GM18499 (cell line): ENCODE data around the gene ZNF331.
"Not testable (repeated sequence)": the region's sequence is repeated elsewhere in the genome, so short reads cannot be mapped to it uniquely, and the experiment has no call there.

Experiments
- ATAC-seq: cut with Tn5 transposase; IDR thresholded peaks from one replicate; pipeline ENCODE4 v1.9.1; 2021; ENCODE audit warnings: moderate number of reproducible peaks; ENCODE audit not compliant: insufficient read depth, unreplicated experiment

ZNF331 gene

DNA sequence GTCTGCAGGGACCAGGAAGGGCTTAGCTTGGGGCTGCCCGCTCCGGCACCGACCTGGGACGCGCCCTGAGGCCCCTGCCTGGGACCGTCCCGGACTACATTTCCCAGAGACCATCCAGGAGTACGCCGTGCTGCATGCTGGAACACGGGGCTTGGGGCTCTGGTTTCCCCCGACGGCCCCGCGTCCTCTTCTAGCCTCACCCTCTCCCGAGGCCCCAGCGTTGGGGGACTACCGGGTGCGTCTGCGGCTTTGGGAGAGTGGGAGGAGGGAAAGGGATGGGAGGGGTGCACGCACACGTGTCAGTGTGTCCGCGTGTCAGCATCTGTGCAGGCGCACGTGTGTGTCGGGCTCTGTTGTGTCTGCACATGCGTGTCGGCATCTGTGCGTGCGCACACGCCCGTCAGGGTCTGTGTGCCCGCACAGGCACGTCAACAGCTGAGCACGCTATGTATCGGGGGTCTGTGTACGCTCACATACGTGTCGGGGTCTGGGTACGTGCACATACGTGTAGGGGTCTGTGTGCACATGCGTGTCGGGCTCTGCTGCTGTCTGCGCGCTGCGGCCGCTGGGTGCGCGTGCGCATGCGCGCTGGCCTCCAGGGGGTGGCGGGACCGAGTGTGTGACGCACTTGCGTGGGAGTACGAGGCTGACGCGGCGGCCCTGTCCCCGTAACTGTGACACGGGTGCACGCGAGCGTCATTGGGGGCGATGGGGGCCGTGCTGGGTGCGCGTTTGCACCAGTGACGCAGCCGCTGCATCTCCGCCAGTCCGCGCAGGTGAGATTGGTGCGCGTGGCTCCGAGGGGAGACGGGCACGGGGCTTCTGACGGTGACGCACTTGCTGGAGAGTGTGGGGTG lies at the start of gene ZNF331:
Gene ZNF331, plus strand, starts transcription at position 625 of the 857 bp plus-strand sequence. CDS start 31,232 bp downstream, outside the sequence.
- no peak for ATAC-seq

DNA sequence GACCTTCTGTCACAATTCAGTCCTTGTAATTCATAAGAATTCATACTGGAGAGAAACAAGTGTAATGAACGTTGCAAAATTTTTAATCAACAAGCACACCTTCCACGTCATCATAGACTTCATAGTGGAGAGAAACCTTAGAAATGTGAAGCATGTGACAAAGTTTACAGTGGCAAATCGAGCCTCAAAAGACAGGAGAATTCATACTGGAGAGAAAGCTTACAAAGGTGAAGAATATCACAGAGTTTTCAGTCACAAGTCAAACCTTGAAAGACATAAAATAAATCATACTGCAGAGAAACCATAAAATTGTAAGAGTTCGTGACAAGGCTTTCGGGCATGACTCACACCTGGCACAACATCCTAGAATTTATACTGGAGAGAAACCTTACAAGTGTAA lies 45.8 kb upstream of the ZNF331 start:
- ATAC-seq, result no peak

DNA sequence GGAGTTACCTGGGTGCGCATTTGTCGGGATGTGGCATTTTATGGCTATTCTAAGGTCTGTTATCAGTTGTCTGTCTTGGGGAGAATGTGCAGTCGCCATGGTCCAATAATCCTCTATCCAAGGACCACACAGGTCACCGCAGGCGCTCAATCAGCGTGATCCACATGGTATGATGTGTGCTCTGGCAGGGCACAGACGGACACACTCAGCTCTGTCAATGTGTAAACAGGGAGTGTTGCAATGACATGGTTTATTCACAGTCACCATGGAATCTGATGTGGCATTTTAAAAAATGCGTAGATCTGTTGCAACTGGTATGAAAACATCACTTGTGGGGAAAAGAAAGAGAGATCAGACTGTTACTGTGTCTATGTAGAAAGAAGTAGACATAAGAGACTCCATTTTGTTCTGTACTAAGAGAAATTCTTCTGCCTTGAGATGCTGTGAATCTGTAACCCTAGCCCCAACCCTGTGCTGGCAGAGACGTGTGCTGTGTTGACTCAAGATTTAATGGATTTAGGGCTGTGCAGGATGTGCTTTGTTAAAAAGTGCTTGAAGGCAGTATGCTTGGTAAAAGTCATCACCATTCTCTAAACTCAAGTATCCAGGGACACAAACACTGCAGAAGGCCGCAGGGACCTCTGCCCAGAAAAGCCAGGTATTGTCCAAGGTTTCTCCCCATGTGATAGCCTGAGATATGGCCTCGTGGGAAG lies 40.5 kb upstream of the ZNF331 start:
- ATAC-seq, result not testable (repeated sequence)

DNA sequence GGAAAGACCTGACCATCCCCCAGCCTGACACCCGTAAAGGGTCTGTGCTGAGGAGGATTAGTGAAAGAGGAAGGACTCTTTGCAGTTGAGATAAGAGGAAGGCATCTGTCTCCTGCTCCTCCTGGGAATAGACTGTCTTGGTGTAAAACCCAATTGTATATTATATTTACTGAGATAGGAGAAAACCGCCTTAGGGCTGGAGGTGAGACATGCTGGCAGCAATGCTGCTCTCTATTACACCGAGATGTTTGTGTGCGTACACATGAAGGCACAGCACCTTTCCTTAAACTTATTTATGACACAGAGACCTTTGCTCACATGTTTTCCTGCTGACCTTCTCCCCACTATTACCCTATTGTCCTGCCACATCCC lies 39.9 kb upstream of the ZNF331 start:
- ATAC-seq, result not testable (repeated sequence)

DNA sequence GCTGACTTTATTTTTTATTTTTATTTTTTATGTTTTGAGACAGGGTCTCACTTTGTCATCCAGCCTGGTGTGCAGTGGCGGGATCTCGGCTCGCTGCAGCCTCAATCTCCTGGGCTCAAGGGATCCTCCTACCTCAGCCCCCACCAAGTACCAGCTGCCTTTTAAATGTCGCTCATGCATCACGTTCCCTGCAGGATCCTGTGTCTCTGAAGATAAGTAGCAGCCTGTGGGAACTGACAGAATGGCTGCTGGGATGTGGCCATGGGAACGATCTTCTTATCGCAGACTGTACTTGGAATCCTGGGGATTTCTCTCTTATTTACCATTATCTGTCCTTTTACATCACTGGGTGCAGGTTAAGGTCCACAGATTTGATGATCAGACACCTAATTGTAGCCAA lies 34.8 kb upstream of the ZNF331 start:
- not testable (repeated sequence) for ATAC-seq

DNA sequence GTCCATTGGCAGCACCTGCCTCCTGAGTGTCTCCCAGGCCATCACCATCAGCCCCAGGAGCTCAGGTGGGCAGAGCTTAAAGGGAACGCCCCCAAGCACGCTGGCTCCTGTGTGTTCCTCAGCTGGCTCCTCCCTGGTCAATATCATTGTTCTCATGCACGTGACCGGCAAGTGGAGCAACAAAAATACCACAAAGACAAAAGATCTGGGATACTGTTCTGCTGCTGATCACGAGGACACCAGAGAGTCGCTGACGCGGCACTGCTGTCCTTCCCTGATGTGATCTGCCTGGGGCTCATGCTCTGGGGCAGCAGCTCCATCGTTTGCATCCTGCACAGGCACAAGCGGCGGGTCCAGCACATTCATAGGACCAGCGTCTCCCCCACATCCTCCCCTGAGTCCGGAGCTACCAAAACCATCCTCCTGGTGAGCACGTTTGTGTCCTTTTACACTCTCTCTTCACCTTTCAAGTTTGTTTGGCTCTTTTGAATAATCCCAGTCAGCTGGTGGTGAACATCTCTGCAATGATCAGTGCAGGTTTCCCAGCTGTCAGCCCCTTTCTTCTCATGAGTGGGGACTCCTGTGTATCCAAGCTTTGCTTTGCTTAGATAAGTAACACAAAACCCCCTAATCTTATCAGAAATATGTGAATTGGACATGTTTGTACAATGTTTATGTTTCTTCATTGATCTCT lies 34.1 kb upstream of the ZNF331 start:
- not testable (repeated sequence) for ATAC-seq

DNA sequence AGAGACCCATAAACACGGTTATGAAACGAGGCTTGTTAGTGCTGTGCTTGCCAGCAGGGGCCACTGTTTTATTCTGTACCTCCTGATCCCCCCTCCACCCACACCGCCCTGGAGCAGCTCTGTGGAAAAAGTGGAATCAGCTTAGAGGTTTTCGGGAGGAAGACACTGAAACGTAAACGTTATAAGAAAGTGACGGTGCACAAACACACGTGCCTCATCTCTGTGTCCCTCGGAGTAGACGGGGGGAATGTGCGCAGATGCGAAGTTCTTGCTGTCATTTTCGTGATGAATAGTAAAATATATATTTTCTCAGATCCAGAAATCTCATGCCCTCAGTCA lies 33.6 kb upstream of the ZNF331 start:
- not testable (repeated sequence) for ATAC-seq

DNA sequence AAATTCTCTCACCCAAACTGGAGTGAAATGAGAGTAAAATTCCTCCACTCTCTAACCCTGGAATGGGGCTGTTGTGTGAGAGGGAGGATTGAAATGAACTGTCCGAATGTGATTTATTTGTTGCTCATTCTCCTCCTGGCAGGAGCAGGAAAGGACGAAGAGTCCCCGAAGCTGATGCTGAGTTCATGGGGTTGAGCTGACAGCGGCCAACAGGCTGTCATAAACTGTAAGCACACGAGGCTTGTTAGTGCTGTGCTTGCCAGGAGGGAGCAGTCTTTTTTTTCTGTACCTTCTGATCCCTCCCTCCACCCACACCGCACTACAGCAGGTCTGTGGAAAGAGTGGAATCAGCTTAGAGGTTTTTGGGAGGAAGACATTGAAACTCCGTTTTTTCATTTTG lies 33.1 kb upstream of the ZNF331 start:
- ATAC-seq, result no peak

DNA sequence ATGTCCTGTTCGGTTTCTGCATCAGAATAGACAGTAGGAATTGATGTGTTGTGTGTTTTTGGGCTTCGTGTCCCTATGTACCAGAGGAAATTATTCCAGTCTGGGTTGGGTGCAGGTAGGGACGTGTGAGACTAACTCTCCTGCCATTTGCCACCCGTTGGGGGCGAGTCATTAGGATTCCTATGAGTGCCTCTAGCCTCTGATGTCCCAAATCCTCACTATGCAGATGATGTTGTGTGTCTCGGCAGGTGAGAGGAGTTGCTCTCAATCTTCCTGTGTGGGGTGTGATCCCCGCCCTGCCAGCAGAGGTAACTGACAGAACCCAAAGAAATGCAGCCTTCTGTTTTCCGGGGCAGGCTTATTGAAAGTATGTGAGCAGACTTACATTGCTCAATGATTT lies 31.2 kb upstream of the ZNF331 start:
- ATAC-seq, result no peak

DNA sequence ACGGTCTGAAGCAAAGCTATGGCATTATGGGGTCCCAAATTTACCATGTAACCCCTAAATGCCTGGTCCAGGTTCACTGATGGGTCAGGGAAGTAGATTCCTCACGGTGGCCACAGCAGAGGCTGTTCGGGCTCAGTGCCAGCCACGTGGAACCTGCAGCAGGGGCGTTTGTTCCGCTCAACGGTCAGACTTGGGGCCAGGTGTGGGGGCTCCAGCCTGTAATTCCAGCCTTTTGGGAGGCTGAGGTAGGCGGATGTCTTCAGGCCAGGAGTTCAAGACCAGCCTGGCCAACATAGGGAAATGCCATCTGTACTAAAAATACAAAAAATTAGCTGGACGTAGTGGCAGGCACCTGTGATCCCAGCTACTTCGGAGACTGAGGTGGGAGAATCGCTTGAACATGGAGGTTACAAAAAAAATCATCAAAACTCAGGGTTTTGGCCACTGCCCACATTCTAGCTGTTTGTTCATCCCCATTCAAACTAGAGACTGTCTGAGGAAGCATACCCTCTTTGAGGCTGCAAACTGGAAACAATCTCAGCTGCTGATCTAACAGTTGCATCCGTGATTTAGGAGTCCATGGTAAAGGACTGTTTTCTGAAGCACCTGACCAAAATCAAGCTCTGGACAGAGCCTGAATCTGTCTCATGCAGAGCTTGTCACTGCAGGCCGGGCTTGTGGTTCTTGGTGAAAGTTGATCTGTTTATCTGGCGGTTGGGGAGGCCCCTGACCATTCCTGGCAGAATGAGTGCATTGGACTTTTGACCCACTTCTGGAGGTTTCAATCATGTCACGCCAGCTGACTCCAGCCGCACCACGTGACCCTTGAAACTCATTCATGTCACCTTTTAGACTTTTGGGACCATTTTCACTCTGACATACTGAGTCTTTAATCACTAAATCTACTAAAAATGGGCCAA lies 30.2 kb upstream of the ZNF331 start:
- no peak for ATAC-seq

DNA sequence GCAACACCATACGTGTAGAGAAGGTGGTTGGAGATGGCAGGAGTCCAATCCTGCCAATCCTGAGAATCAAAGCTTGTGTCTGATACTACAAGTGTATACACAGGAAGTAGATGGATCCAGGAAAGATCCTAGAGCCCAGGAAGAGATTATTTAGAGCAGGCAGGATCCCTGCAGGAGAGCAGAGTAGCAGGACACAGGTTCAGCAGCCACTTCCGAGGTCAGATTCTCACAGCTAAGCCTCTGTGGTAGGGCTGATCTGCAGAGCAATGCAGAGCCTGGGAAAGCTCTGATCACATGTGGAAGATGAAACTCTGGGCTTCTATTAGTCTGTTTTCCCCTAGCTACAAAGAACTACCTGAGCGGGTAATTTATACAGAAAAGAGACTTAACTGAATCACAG lies 28.5 kb upstream of the ZNF331 start:
- no peak for ATAC-seq

DNA sequence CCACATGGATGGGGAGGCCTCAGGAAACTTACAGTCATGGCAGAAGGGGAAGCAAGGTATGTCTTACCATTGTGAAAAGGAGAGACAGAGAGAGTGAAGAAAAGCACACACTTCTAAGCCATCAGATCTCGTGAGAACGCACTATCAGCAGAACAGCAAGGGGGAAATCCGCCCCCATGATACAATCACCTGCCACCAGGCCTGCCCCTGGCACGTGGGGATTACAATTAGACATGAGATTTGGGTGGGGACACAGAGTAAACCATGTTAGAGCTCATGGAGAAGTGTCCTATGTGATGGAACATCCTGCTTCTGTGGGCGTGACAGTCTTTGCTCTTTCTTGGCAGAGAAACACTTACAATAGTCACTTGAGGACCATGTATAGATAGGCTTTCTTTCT lies 28.1 kb upstream of the ZNF331 start:
- no peak for ATAC-seq

DNA sequence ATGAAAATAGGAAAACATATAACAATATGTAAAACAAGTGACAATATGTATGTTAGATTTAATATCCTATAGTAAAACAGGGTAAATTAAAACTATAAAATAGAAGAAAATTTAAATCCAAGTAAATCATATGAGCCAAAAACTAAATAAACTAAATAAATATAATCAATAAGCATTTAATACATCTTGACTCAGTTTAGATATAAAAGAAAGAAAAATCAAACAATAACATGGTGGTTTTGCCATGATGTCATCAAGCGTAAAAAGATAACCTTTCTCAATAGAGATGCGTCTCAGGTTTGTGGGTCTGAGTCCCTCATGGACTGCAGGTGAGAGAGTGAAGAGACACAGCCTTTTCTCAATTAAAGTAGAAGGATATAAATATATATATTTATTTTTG lies 26.6 kb upstream of the ZNF331 start:
- no peak for ATAC-seq

DNA sequence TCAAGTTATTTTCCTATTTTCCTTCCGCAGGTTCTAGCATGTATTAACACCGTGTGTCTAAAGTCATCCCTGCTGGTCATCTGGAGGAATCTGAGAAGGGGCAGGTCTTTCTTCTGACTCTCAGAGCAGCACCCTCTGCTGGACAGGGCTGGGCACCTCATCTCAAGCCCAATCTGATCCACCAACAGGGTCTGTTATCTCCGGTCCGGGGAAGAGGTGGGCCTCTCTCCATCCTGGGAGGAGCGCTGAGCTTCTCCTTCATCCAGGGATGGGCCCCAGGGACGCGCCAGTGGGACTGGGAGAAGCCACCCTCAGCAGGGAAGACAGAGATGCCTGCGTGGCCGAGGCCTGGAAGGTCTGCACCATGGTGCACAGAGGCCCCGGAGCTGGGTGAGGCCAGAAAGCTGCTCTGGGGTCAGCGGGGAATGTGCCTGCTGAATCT lies 26.0 kb upstream of the ZNF331 start:
- no peak for ATAC-seq

DNA sequence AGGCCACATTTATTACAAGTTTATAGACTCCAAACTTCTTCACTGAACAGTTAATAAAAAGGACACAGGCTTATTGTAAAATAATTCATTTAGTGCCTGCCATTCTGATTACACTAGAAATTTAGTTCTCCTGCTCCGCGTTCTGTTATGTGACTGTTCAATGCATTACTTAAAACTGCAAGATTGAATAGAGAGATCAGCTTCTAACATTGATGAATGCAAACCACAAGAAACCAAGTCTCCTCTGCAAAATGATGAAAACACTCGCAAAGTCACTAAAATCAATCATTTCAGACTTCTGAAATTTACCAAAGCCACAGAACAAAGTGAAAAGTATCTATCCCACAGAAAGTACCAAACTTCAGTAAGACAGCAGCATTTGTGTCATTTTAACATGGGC lies 22.9 kb upstream of the ZNF331 start:
- not testable (repeated sequence) for ATAC-seq

DNA sequence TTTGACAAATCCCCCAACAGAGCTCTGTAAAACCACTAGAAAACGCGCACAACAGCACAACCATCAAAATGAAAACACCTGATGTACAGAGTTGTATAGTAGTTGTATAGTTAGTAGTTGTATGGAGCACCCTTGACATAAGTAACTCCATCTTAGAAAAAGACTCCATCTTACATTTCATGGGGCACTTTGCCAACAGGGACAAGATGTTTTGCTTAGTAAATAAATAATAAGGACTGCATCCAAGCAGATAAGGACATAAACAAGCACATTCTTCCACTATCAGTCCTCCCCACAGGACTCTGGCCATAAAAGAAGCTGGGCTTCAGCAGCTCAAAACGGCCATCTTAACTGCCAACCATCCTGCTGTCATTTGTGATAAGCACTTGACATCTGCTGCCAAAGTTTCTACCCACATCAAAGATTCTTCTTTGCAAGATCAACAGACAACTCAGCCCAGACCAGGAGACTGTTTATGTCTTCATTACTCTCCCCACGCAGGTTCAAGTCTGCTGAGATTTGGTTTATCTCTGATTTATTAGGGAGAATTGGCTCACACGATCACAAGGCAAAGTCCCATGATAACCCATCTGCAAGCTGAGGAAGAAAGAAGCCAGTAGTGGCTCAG lies 20.7 kb upstream of the ZNF331 start:
- ATAC-seq, result no peak

DNA sequence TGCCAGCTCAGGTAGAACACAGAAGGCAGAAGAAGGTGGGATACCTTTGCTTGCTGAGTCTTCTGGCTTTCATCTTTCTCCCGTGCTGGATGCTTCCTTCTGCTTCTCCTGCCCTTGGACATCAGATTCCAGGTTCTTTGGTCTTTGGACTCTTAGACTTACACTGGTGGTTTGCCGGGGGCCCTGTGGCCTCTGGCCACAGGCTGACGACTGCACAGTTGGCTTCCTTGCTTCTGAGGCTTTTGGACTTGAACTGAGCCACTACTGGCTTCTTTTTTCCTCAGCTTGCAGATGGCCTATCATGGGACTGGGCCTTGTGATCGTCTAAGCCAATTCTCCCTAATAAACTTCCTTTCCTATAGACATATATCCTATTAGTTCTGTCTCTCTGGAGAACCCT lies 19.8 kb upstream of the ZNF331 start:
- no peak for ATAC-seq

DNA sequence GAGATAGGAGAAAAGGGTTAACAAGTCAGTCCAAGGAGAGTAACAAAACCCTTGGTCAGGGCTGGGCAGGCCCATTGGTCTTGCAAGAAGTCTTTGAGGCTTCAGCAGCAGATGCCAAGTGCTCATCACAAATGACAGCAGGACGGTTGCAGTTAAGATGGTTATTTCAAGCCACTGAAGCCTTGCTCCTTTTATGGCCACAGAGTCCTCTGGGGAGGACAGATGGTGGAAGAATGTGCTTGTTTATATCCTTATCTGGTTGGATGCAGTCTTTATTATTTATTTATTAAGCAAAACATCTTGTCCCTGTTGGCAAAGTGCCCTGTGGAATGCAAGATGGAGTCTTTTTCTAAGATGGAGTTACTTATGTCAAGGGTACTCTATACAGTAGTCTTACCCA lies 19.2 kb upstream of the ZNF331 start:
- no peak for ATAC-seq

DNA sequence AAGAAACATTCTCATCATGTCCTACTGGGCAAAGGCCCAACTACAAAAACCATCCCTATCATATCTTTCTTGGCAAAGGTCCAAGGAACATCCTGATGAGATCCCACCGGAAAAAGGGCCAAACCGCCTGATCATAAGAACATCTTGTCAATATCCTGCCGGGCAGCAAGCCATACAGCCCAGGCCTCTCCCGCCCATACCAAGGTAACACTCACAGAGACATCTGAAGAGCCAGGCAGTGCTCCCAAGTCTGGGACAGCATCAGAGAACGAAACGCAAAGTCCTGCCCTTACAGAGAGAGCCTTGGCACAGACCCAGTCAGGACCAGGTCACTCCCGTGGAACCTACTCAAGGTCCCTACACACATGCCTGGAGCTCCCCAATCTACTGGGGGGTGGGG lies 18.5 kb upstream of the ZNF331 start:
- ATAC-seq, result no peak

DNA sequence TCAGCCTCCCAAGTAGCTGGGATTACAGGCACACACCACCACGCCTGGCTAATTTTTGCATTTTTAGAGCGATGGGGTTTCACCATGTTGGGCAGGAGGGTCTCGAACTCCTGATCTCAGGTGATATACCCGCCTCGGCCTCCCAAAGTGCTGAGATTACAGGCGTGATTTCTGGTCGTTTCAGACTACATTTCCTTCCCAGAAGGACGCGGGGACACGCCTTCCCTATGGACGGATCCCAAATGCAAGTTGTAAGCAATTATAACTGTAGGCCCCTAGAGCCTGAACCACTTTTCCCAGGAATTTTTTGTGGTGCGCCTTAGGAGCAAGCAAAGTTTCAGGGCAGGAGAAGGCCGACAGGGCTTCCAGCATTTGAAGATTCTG lies 17.8 kb upstream of the ZNF331 start:
- ATAC-seq, result no peak
